ENCODE data around the gene PLPPR3. TPM values are rescaled to one million over a fixed set of nuclear protein-coding genes. Genes with fewer than 3 reads are reported as not detected.

The PLPPR3 gene
- total and polyA plus RNA-seq, 4 donors = 3.1 TPM; not detected in 3

GRCh38 chr19:813219-814151 is 8.3 kb downstream of the PLPPR3 start:
- no peak for DNase-seq (ENCODE audit: low spot score)
- H3K36me3 ChIP-seq (ENCODE audit: control insufficient read depth in 4 of 4, insufficient read depth in 3 of 4, low read depth in 1 of 4, low read length in 3 of 4) = peaks cover 17 to 31% (median 26%) of the 10 kb centered on the region in 4 donors
- WGBS = 94% methylated on average over 87 of the region's 87 CpGs

More at GRCh38 chr19:813219-814151, 8.3 kb downstream of the PLPPR3 start:
- no peaks in the 10 kb centered on the region for H3K4me1 ChIP-seq (ENCODE audit: control insufficient read depth in 4 of 4, insufficient read depth in 4 of 4, low read length in 3 of 4)
- H3K27me3 ChIP-seq (ENCODE audit: control insufficient read depth in 4 of 4, insufficient read depth in 4 of 4, low read length in 3 of 4) = no peaks in the 10 kb centered on the region
- no peak overlapping the region for H3K4me3 ChIP-seq (ENCODE audit: low read depth in 1 of 3, low read length in 3 of 3)
- H3K27ac ChIP-seq (ENCODE audit: low read depth in 1 of 2, low read length in 2 of 2) = no peak overlapping the region
- H3K9me3 ChIP-seq (ENCODE audit: control insufficient read depth in 4 of 4, low read length in 3 of 4) = no peaks in the 10 kb centered on the region
- TF ChIP-seq ATF3 (IDR thresholded peaks at IDR 0.05) = no peak
- no peak for TF ChIP-seq SP1 (IDR thresholded peaks at IDR 0.05)
- no peak for TF ChIP-seq FOXA2 (IDR thresholded peaks at IDR 0.05)
- no peak for TF ChIP-seq MAX (IDR thresholded peaks at IDR 0.05)
- no peak for TF ChIP-seq HNF4G (IDR thresholded peaks at IDR 0.05)
- TF ChIP-seq EGR1 (IDR thresholded peaks at IDR 0.05; ENCODE audit: low read depth in 2 of 2) = no peak
- TF ChIP-seq FOXA1 (IDR thresholded peaks at IDR 0.05) = no peak
- TF ChIP-seq REST (IDR thresholded peaks at IDR 0.05) = no peak
- no peak for TF ChIP-seq CTCF (IDR thresholded peaks at IDR 0.05; ENCODE audit: low read depth, low read length, missing input control)
- TF ChIP-seq JUND (IDR thresholded peaks at IDR 0.05) = no peak
- no peak for TF ChIP-seq ZBTB33 (IDR thresholded peaks at IDR 0.05)
- no peak overlapping the region for H3K9ac ChIP-seq (ENCODE audit: low read depth in 1 of 2, low read length in 2 of 2)
